NCI-H748 treated with DMSO at 0.1 percent for 48 hours (cell line): ENCODE measurements around the gene ARID4B.
"Not testable (repeated sequence)": the region's sequence is repeated elsewhere in the genome, so short reads cannot be mapped to it uniquely, and the experiment has no call there.

Experiments
- DNase-seq: peaks from one replicate; lab custom pipeline; 2025; lab: John Stamatoyannopoulos, UW

ARID4B gene

GRCh38 chr1:235298758-235299157 is 29.2 kb downstream of the ARID4B start:
- no peak for DNase-seq

- DNase-seq = no peak
Measured at GRCh38 chr1:235297579-235297978, 30.4 kb downstream of the ARID4B start.

DNA sequence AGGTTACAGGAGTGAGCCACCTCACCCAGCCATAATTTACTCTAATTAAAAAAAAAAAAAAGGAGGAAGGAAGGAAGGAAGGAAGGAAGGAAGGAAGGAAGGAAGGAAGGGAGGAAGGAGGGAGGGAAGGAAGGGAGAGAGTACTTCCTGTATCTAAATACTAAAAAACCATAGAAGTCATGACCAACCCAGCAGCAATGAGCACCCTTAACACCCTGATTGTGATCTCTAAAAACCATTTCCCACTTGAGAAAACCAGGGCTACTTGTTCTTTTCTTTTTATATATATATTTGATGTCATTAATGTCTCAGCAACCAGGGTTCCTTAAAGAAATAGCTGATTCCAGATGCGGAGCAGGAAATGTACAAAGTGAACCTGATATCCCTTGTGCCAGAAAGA is 31.2 kb downstream of the ARID4B start:
- no peak for DNase-seq

DNA sequence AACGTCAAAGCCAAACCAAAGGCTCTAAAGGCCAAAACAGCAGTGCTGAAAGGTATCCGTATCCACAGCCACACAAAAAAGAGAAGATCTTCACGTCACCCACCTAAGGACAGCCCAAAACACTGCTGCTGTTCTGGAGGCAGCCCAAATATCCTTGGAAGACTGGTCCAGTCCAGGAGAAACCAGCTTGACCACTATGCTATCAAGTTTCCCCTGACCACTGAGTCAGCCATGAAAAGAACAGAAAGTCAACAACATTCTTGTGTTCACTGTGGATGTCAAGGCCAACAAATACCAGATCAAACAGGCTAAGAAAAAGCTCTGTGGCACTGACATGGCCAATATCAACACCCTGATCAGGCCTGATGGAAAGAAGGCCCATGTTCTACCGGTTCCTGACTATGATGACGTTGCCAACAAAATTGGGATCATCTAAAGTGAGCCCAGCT is 32.1 kb downstream of the ARID4B start:
- DNase-seq = no peak

DNA sequence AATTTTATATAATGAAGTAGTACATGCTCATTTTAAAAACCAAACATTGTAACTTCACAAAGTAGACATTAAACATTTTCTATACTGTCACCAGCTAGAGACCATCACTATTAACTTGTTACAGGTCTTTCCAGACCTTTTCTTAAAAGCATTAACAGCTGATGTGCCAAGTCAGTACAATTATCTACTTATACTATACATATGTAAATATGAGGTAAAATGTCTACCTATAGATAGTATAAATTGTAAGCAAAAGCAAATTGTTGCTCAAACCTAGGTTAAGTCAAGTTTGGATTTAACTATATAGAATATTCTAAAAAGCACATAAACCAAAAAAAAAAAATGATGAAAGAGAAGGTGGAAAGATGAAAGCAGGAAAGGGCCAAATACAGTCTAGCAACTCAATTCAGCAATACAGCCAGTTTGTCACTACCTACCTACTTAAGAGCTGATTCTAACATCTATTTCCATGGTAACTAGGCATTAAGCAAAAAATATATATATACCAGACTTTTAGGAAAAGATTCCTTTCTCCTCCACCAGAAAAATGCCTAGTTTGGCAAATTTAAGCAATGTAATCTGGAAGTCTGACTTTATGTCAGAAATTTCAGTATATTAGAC is 34.5 kb downstream of the ARID4B start:
- no peak for DNase-seq

GRCh38 chr1:235292790-235293189 is 35.2 kb downstream of the ARID4B start:
- no peak for DNase-seq

DNA sequence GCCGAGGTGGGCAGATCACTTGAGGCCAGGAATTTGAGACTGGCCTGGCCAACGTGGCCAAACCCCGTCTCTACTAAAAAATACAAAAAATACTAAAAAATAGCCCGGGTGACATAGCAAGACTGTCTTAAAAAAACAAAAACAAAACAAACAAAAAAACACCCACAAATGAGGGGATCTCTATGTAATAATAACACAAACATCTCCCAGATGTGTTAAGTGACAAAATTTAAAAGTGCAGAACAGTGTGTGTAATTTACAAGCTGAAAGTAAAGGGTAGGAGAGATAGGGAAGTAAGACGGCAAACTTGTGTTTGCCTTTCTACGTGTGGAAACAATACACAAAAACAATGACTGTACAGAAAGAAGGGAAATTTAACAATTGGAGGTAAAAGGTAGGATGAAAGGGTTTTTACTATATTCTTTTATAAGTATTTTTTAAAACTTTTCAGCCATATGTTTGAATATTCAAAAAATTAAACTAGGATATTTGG is 36.3 kb downstream of the ARID4B start:
- no peak for DNase-seq

GRCh38 chr1:235290740-235291502 is 37.1 kb downstream of the ARID4B start:
- no peak for DNase-seq

DNA sequence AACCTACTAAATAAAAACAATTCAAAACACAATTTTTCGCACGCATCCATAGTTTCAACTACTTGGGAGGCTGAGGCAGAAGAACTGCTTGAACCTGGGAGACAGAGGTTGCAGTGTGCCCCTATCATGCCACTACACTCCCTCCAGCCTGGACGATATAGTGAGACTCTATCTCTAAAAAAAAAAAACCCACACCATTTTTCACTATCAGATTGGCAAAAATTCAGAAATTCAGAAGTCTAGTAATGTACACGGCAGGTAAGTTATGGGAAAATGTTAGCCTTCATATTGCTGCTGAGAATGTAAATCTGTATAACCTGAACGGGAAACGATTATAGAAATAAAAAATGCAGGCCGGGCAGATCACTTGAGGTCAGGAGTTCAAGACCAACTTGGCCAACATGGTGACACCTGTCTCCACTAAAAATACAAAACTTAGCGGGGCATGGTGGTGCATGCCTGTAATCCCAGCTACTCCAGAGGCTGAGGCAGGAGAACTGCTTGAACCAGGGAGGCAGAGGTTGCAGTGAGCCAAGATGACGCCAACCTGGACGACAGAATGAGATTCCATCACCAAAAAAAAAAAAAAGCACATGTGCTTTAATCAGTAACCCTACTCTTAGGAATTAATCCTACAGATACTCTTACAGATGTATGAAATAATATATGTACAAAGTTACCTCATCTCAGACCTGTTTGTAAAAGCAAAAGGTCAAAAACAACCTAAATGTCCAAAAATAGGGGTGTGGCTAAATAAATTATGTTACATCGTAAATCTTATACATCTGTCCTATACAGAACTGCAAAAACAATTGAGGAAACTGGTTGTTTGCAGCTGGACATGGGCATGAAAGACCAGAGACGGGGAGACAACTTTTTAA is 37.9 kb downstream of the ARID4B start:
- DNase-seq = no peak

GRCh38 chr1:235287208-235287882 is 40.6 kb downstream of the ARID4B start:
- DNase-seq = no peak

GRCh38 chr1:235286667-235287066 is 41.3 kb downstream of the ARID4B start:
- DNase-seq = no peak

- no peak for DNase-seq
Measured at GRCh38 chr1:235284231-235284769, 43.7 kb downstream of the ARID4B start.

- DNase-seq = not testable (repeated sequence)
Measured at GRCh38 chr1:235283636-235284035, 44.3 kb downstream of the ARID4B start.

DNA sequence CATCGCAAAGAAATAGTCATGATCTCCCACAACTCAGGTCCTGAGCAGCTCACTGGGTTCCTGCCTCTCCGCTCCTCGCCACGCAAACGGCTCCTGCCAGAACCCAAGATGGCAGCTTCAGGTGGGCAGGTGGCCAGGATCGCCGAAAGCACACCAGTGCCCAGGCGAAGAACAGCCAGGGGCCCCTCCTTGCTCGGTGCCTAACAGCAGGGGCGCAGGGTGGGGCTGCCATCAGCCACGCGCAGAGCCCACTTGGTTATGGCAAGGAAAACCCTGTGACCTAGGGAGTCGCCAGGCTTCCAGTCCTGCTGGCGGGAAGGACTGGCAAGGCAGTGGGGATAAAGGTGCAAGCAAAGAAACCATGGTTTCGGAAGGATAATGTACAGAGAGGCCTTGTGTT is 47.5 kb downstream of the ARID4B start:
- DNase-seq = no peak

GRCh38 chr1:235279694-235280093 is 48.3 kb downstream of the ARID4B start:
- no peak for DNase-seq

DNA sequence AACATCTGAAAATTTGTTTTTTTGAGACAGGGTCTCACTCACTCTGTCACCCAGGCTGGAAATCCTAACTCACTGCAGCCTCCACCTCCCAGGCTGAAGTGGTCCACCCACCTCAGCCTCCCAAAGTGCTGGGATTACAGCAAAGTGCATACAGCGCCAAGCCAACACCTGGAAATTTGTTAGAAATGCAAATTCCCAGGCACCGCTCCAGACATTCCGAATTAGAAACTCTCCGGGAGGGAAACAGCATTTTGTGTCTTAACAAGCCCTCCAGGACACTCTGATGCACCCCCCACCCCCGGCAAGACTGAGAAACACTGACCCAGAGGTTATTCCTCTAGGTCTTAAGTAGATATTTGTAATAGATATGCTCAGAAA is 49.1 kb downstream of the ARID4B start:
- no peak for DNase-seq

DNA sequence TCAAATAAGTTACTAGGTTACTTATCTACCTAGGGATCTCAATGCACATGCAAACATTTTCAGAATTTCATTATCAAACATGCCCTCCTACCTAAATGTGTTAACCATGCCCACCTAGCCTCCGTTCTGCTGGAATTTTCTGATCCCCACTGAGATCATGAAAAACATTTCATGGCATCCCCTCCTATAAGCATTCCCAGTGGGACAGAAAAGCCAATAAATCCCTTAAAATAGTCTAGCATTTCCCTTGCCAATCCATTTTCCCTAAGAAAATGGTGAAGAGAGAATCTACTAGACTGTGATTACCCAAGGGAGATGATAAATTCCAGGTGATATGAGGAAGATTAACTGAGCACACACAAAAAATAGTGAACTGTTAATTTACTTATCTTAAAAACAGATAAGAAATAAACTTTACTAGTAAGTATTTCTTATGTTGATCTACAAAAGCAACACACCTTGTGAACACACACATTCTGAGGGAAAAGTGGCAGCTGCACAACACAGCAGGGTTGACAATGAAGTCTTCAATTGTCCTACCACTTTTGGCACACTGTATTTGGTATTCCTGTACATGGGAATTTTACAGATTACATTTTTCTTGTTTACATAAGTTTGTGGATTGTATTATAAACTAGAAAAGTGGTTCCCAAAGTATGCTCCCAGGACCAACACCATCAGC is 49.6 kb downstream of the ARID4B start:
- DNase-seq = no peak

GRCh38 chr1:235277709-235278108 is 50.3 kb downstream of the ARID4B start:
- DNase-seq = no peak

GRCh38 chr1:235275836-235276235 is 52.1 kb downstream of the ARID4B start:
- DNase-seq = no peak

- no peak for DNase-seq
Measured at GRCh38 chr1:235275223-235275622, 52.8 kb downstream of the ARID4B start.

DNA sequence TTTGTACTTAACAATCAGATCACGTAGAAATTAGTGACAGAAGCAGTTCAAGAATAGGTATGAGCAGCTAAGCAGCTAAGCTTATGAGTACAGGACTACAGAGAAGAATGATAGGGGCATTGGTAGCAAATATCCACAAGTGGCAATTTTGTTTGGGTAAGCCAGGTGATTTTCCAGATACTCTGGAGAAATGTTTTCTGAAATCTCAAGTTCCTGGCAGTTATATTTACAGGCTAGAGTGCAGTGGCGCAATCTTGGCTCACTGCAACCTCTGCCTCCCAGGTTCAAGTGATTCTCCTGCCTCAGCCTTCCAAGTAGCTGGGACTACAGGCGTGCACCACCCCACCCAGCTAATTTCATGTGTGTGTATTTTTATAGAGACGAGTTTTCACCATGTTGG is 55.1 kb downstream of the ARID4B start:
- DNase-seq = no peak
